DOHH2 (cell line): Measurements from ENCODE around the gene GLDN.
"Not testable (repeated sequence)": the region's sequence is repeated elsewhere in the genome, so short reads cannot be mapped to it uniquely, and the experiment has no call there.

Experiments used
- H3F3A ChIP-seq: fragments of 200-600 bp; sonication (generic), shearing (Covaris generic); 2 replicates; pipeline ENCODE4 v1.6.0; 2016; ENCODE audit warnings: antibody characterized with exemption, mild to moderate bottlenecking; ENCODE audit not compliant: control insufficient read depth, insufficient read depth
- H3K27ac ChIP-seq: fragments of 200-600 bp; sonication (generic); 2 replicates; pipeline ENCODE4 v1.5.1; 2014; ENCODE audit warnings: low read depth, mild to moderate bottlenecking, low read length, moderate library complexity
- H3K27me3 ChIP-seq: fragments of 200-600 bp; sonication (generic); 2 replicates; pipeline ENCODE4 v1.6.1; 2014; ENCODE audit warnings: mild to moderate bottlenecking, low read length, mixed read lengths; ENCODE audit not compliant: control insufficient read depth
- H3K36me3 ChIP-seq: fragments of 200-600 bp; sonication (generic); 2 replicates; pipeline ENCODE4 v1.6.1; 2014; ENCODE audit warnings: mild to moderate bottlenecking, low read length, moderate library complexity, mixed read lengths; ENCODE audit not compliant: control insufficient read depth
- H3K4me1 ChIP-seq: fragments of 200-600 bp; sonication (generic); 2 replicates; pipeline ENCODE4 v1.6.1; 2014; ENCODE audit warnings: mild to moderate bottlenecking, low read length, mixed read lengths; ENCODE audit not compliant: control insufficient read depth
- H3K4me2 ChIP-seq: fragments of 200-600 bp; sonication (generic); 2 replicates; pipeline ENCODE4 v1.6.0; 2014; ENCODE audit warnings: mild to moderate bottlenecking, low read length, moderate library complexity
- H3K4me3 ChIP-seq: fragments of 200-600 bp; sonication (generic); 2 replicates; pipeline ENCODE4 v1.5.1; 2014; ENCODE audit warnings: mild to moderate bottlenecking, low read length, mixed read lengths
- H3K79me2 ChIP-seq: fragments of 200-600 bp; sonication (generic); 2 replicates; pipeline ENCODE4 v1.6.1; 2014; ENCODE audit warnings: mild to moderate bottlenecking, low read length, mixed read lengths; ENCODE audit not compliant: control insufficient read depth
- H3K9me2 ChIP-seq: fragments of 200-600 bp; sonication (generic); replicated peaks from 2 replicates; pipeline ENCODE4 v1.6.1; 2014; ENCODE audit warnings: mild to moderate bottlenecking, low read length, mixed read lengths; ENCODE audit not compliant: control insufficient read depth
- H3K9me3 ChIP-seq: fragments of 200-600 bp; sonication (generic); 2 replicates; pipeline ENCODE4 v1.6.1; 2014; ENCODE audit warnings: antibody characterized with exemption, low read length, mixed read lengths; ENCODE audit not compliant: control insufficient read depth, insufficient read depth
- H4K20me1 ChIP-seq: fragments of 200-600 bp; sonication (generic); 2 replicates; pipeline ENCODE4 v1.6.0; 2014; ENCODE audit warnings: low read depth, mild to moderate bottlenecking, antibody characterized with exemption, low read length, moderate library complexity; ENCODE audit not compliant: control insufficient read depth, insufficient read depth
- CTCF ChIP-seq: fragments of 200-600 bp; sonication (generic); IDR thresholded peaks from one replicate; pipeline ENCODE4 v1.5.1; 2014; ENCODE audit warnings: antibody characterized with exemption, mild to moderate bottlenecking, low read depth, low read length; ENCODE audit not compliant: poor library complexity, severe bottlenecking
- EZH2phosphoT487 ChIP-seq: fragments of 200-600 bp; sonication (generic); IDR thresholded peaks from 2 replicates; pipeline ENCODE4 v1.6.1; 2017; ENCODE audit warnings: borderline replicate concordance, mild to moderate bottlenecking, antibody characterized with exemption, low read length, moderate library complexity, mixed read lengths

Gene GLDN

GRCh38 chr15:51444807-51445206 lies 103.4 kb downstream of the GLDN start:
- H3K4me1 ChIP-seq = no peaks in the 10 kb centered on the region
- H4K20me1 ChIP-seq = no peaks in the 10 kb centered on the region
- no peak overlapping the region for H3K27ac ChIP-seq
- no peak for TF ChIP-seq CTCF
- TF ChIP-seq EZH2phosphoT487 = no peak
- H3K79me2 ChIP-seq = no peaks in the 10 kb centered on the region
- no peaks in the 10 kb centered on the region for H3K27me3 ChIP-seq
- no peak overlapping the region for H3K4me3 ChIP-seq
- 0 out of 2 replicates have a peak, but pooled peaks cover 5% of the 10 kb centered on the region for H3K36me3 ChIP-seq
- no peaks in the 10 kb centered on the region for H3F3A ChIP-seq
- H3K4me2 ChIP-seq = no peak overlapping the region
- H3K9me3 ChIP-seq = no peaks in the 10 kb centered on the region
- H3K9me2 ChIP-seq = no peaks in the 10 kb centered on the region

- H3K4me2 ChIP-seq, H3K36me3 ChIP-seq, H3K4me3 ChIP-seq, H3K9me3 ChIP-seq, H4K20me1 ChIP-seq, H3K4me1 ChIP-seq, H3K27ac ChIP-seq, H3K9me2 ChIP-seq, H3K79me2 ChIP-seq, H3F3A ChIP-seq, H3K27me3 ChIP-seq: not testable (repeated sequence)
Observed at GRCh38 chr15:51446029-51446744, 104.7 kb downstream of the GLDN start.

GRCh38 chr15:51447855-51448621 lies 106.6 kb downstream of the GLDN start:
- no peaks in the 10 kb centered on the region for H3K4me1 ChIP-seq
- no peak overlapping the region for H3K27ac ChIP-seq
- no peak overlapping the region for H3K4me3 ChIP-seq
- H4K20me1 ChIP-seq = no peaks in the 10 kb centered on the region
- H3K36me3 ChIP-seq = peaks cover 9% of the 10 kb centered on the region; the same call in 1 of the 2 replicates
- no peak overlapping the region for H3K4me2 ChIP-seq
- H3K9me3 ChIP-seq = no peaks in the 10 kb centered on the region
- H3K79me2 ChIP-seq = no peaks in the 10 kb centered on the region
- no peaks in the 10 kb centered on the region for H3K9me2 ChIP-seq
- no peaks in the 10 kb centered on the region for H3K27me3 ChIP-seq
- TF ChIP-seq EZH2phosphoT487 (no peak), CTCF (no peak)
- H3F3A ChIP-seq = no peaks in the 10 kb centered on the region
